IMR-90 (cell line): Measurements from ENCODE around the gene FERMT3. TPM values are rescaled to one million over a fixed set of nuclear protein-coding genes. Genes with fewer than 3 reads are reported as not detected.

Source experiments
- ATAC-seq: fragments of 200-7000 bp; cut with Tn5 transposase; 2 replicates; pipeline ENCODE4 v1.9.1; 2020; ENCODE audit warnings: low read depth, mild to moderate bottlenecking, moderate library complexity
- BruUV-seq: library from RNA; stranded (reverse); fragments of 400-500 nt; replicated peaks from 2 replicates; lab custom pipeline; 2021; lab: Mats Ljungman, UMichigan
- CTCF ChIA-PET: fragments of 300-600 bp; formaldehyde crosslinking; extraction: SDS; loops from one replicate; lab custom pipeline; 2021; ENCODE audit warnings: antibody characterized with exemption; lab: Yijun Ruan, JAX
- POLR2A ChIA-PET: fragments of 300-600 bp; sonication (Branson Sonifier 250); formaldehyde crosslinking; loops from one replicate; lab custom pipeline; 2022; ENCODE audit warnings: antibody characterized with exemption; ENCODE audit not compliant: unreplicated experiment; lab: Charles Lee
- DNase-seq: peaks from one replicate; pipeline ENCODE4 v3.0.0; 2013
- H2AFZ ChIP-seq: replicated peaks from 2 replicates; pipeline ENCODE3; 2013; ENCODE audit warnings: low read length, mild to moderate bottlenecking; ENCODE audit not compliant: poor library complexity
- H2AK5ac ChIP-seq: 2 replicates; pipeline ENCODE4 v1.6.1; 2013; ENCODE audit warnings: low read depth, low read length, inconsistent platforms
- H2AK9ac ChIP-seq: replicated peaks from 2 replicates; pipeline ENCODE3; 2013; ENCODE audit warnings: mild to moderate bottlenecking, low read depth, low read length, moderate library complexity; ENCODE audit not compliant: poor library complexity
- H2BK120ac ChIP-seq: 2 replicates; pipeline ENCODE4 v1.6.1; 2013; ENCODE audit warnings: low read depth, low read length, inconsistent platforms
- H2BK15ac ChIP-seq: 3 replicates; pipeline ENCODE4 v1.6.1; 2013; ENCODE audit warnings: low read depth, low read length, inconsistent platforms
- H2BK20ac ChIP-seq: 2 replicates; pipeline ENCODE4 v1.6.1; 2013; ENCODE audit warnings: low read depth, mild to moderate bottlenecking, inconsistent platforms, low read length, moderate library complexity
- H2BK5ac ChIP-seq: 2 replicates; pipeline ENCODE4 v1.6.1; 2013; ENCODE audit warnings: mild to moderate bottlenecking, low read depth, low read length, inconsistent platforms; ENCODE audit not compliant: poor library complexity, severe bottlenecking
- H3K14ac ChIP-seq: replicated peaks from 2 replicates; pipeline ENCODE4 v1.6.1; 2013; ENCODE audit warnings: low read depth, low read length, inconsistent platforms
- H3K18ac ChIP-seq: 2 replicates; pipeline ENCODE4 v1.6.1; 2013; ENCODE audit warnings: low read depth, low read length, control low read depth
- H3K23ac ChIP-seq: 2 replicates; pipeline ENCODE4 v1.6.1; 2013; ENCODE audit warnings: low read depth, low read length, inconsistent platforms
- H3K27ac ChIP-seq: 2 replicates; pipeline ENCODE4 v1.5.1; 2013; ENCODE audit warnings: mild to moderate bottlenecking, control low read depth, low read length; ENCODE audit not compliant: insufficient read depth
- H3K27me3 ChIP-seq: 2 replicates; pipeline ENCODE4 v1.6.1; 2013; ENCODE audit warnings: low read length; ENCODE audit not compliant: control insufficient read depth, insufficient read depth
- H3K36me3 ChIP-seq: 2 replicates; pipeline ENCODE4 v1.6.1; 2013; ENCODE audit warnings: low read length, mixed read lengths; ENCODE audit not compliant: control insufficient read depth, insufficient read depth
- H3K4ac ChIP-seq: 2 replicates; pipeline ENCODE4 v1.6.1; 2013; ENCODE audit warnings: low read depth, low read length, inconsistent platforms
- H3K4me1 ChIP-seq: 2 replicates; pipeline ENCODE4 v1.6.1; 2013; ENCODE audit warnings: low read length, mixed read lengths; ENCODE audit not compliant: control insufficient read depth, insufficient read depth
- H3K4me2 ChIP-seq: 2 replicates; pipeline ENCODE4 v1.6.1; 2013; ENCODE audit warnings: low read depth, mild to moderate bottlenecking, control low read depth, low read length, moderate library complexity
- H3K4me3 ChIP-seq: 2 replicates; pipeline ENCODE4 v1.5.1; 2013; ENCODE audit warnings: low read depth, mild to moderate bottlenecking, control low read depth, low read length, moderate library complexity; ENCODE audit not compliant: insufficient read depth
- H3K56ac ChIP-seq: 2 replicates; pipeline ENCODE4 v1.6.1; 2013; ENCODE audit warnings: low read length, inconsistent platforms; ENCODE audit not compliant: insufficient read depth; ENCODE audit errors: extremely low read depth
- H3K79me1 ChIP-seq, 2 experiments: 2 replicates each; pipeline ENCODE4 v1.6.1; 2013; ENCODE audit warnings: low read length in 2 of 2, inconsistent platforms in 1 of 2, low read depth in 1 of 2
- H3K9ac ChIP-seq: 2 replicates; pipeline ENCODE4 v1.6.1; 2013; ENCODE audit warnings: low read depth, low read length, control low read depth
- H3K9me1 ChIP-seq: 2 replicates; pipeline ENCODE4 v1.6.1; 2013; ENCODE audit warnings: low read length, inconsistent platforms; ENCODE audit not compliant: insufficient read depth
- H3K9me3 ChIP-seq: 2 replicates; pipeline ENCODE4 v1.6.1; 2013; ENCODE audit warnings: low read length; ENCODE audit not compliant: control insufficient read depth, insufficient read depth
- H4K20me1 ChIP-seq: 2 replicates; pipeline ENCODE4 v1.6.1; 2013; ENCODE audit warnings: low read length, inconsistent platforms; ENCODE audit not compliant: insufficient read depth
- H4K5ac ChIP-seq: 2 replicates; pipeline ENCODE4 v1.6.1; 2013; ENCODE audit warnings: mild to moderate bottlenecking, low read depth, low read length, control low read depth
- H4K8ac ChIP-seq, 2 experiments: 2 replicates each; pipeline ENCODE4 v1.6.1; 2013; ENCODE audit warnings: low read depth in 2 of 2, low read length in 2 of 2, control low read depth in 1 of 2, inconsistent platforms in 1 of 2
- H4K91ac ChIP-seq: 2 replicates; pipeline ENCODE4 v1.6.1; 2013; ENCODE audit warnings: low read depth, low read length, inconsistent platforms; ENCODE audit not compliant: insufficient read depth
- CEBPB ChIP-seq: IDR thresholded peaks from 2 replicates; pipeline ENCODE4 v1.6.1; 2012; ENCODE audit warnings: low read depth, low read length, improper control_type of control experiment
- MAFK ChIP-seq: IDR thresholded peaks from 2 replicates; pipeline ENCODE4 v1.6.1; 2012; ENCODE audit warnings: low read depth, low read length, improper control_type of control experiment
- MXI1 ChIP-seq: IDR thresholded peaks from 2 replicates; pipeline ENCODE4 v1.6.1; 2012; ENCODE audit warnings: low read depth, mild to moderate bottlenecking, low read length, moderate library complexity, borderline replicate concordance
- WGBS, 2 experiments: methylation state at CpG; one replicate each; pipeline versions ENCODE4 v1.1.5 to v1.1.7; 2013; ENCODE audit warnings: missing lambda C conversion rate in 2 of 2; ENCODE audit not compliant: insufficient read length in 1 of 2; ENCODE audit errors: extremely low coverage in 2 of 2; 5-methylcytosine and 5-hydroxymethylcytosine counted together
- dilution Hi-C: fragments of 300-500 bp; cut with HindIII; formaldehyde crosslinking; loops from one replicate; pipeline ENCODE4 v1.14.3; 2018; ENCODE audit warnings: low sequenced_read_pairs; ENCODE audit not compliant: unreplicated experiment
- in situ Hi-C: fragments of 300-500 bp; cut with MboI; formaldehyde crosslinking; loops from 3 replicates; pipeline ENCODE4 v1.14.3; 2019; ENCODE audit warnings: low sequenced_read_pairs, inconsistent platforms, mixed read lengths
- intact Hi-C: fragments of 100-400 bp; cut with micrococcal nuclease; formaldehyde crosslinking; loops from 2 replicates; pipeline ENCODE4 v1.10.0; 2022
- polyA plus RNA-seq, 3 experiments: library from polyadenylated mRNA; depleted of rRNA; stranded (reverse); fragments of >200 nt; gene quantifications; 2 replicates each; pipeline ENCODE4 v1.2.3, GENCODE V29; 2012; ENCODE audit warnings: low replicate concordance in 1 of 3
- total RNA-seq: library from RNA; depleted of rRNA; stranded (reverse); fragments of >200 nt; gene quantifications from 2 replicates; pipeline ENCODE4 v1.2.3, GENCODE V29; 2012

FERMT3 gene
- total and polyA plus RNA-seq, 2 of the 4 experiments (the other 2 are of a cell fraction) = 0.36 to 2.3 TPM

DNA sequence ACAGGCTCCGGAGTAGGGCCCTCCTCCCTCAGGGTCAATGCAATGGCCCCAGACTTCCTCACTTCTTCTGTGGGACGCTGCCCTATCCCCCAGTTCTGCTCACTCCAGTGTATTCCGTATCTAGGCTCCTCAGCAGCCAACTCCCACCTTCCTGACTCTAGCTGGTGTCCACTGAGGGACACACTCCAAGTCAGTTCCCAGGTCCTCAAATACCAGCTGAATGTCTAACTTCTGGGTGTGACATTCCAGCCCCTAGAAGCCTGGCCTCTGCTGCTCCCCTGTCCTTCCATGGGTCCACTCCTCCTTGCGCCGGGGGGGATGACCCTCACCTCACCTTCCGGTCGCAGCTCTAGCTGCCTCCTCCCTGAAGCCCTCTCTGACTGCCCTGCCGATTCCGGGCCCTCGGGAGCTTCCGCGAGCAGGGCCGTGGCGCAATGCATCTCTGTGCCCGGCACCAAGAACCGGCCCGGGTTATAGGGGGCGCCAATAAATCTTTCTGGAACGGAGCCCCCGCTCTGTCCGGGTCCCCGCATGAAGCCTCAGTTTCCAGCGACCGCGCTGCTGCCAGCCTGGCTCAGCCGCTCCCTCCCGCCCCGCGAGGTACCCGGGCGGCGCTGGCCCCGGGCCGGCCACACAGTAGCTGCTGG, 62.5 kb downstream of the FERMT3 start:
- Histone ChIP-seq H3K23ac (peak overlapping the region; percentile 74), H3K18ac (peak overlapping the region; percentile 1; the same call in 1 of the 2 replicates), H4K20me1 (no peaks in the 10 kb centered on the region; the same call in 1 of the 2 replicates), H2BK15ac (0 out of 3 replicates have a peak overlapping the region, but pooled peaks have one; percentile 39), H3K4me2 (peak overlapping the region; percentile 73), H2BK20ac (0 out of 2 replicates have a peak overlapping the region, but pooled peaks have one; percentile 20), H3K9me1 (peaks cover 5% of the 10 kb centered on the region; the same call in 1 of the 2 replicates), H3K9ac (peak overlapping the region; percentile 75), H3K4ac (peak overlapping the region; percentile 88), H3K27ac (peak overlapping the region; percentile 76), H3K36me3 (peaks cover 10% of the 10 kb centered on the region; the same call in 1 of the 2 replicates), H3K56ac (peak overlapping the region; percentile 82), H3K79me1 (peaks cover 9 to 33% of the 10 kb centered on the region in 2 experiments), H3K4me1 (peaks cover 11% of the 10 kb centered on the region), H4K8ac (peak overlapping the region; percentile 77 to 96), H4K91ac (peak overlapping the region; percentile 94), H2AK9ac (peak overlapping the region; percentile 90), H3K9me3 (no peaks in the 10 kb centered on the region), H2AK5ac (peak overlapping the region; percentile 94), H2AFZ (peak overlapping the region; percentile 96), H3K14ac (peak overlapping the region; percentile 87), H3K4me3 (peak overlapping the region; percentile 56), H3K27me3 (no peaks in the 10 kb centered on the region), H2BK5ac (peak overlapping the region; percentile 61), H2BK120ac (peak overlapping the region; percentile 67), H4K5ac (peak overlapping the region; percentile 51)
- no peak for TF ChIP-seq MXI1
- TF ChIP-seq MAFK = no peak
- peak; percentile 37; the same call in 1 of the 2 replicates for TF ChIP-seq CEBPB
- dilution Hi-C loops = no loop called here
- ATAC-seq (peak; percentile 10), DNase-seq (peak; percentile 41)
- no TSS peak for BruUV-seq
- CTCF ChIA-PET = interaction anchor here (1.3 to 1.5 kb wide), 2 partner anchors 8 to 65 kb away, joined by 3 read pairs; no protein-coding TSS in a partner anchor
- 20% methylated on average over 1 of the region's 34 CpGs; no CpG with 5 or more reads in 1 of the 2 experiments for WGBS, 2 experiments
- in situ Hi-C loops = no loop called here
- POLR2A ChIA-PET = interaction anchor here (1.2 kb wide), 1 partner anchor 19 kb away, joined by 3 read pairs; no protein-coding TSS in a partner anchor
- intact Hi-C loops = loop anchor here (1.0 kb wide), 1 partner anchor 39 kb away; the partner anchor contains the start of gene DNAJC4
